Measurements from ENCODE around the gene BIRC3.

DNA sequence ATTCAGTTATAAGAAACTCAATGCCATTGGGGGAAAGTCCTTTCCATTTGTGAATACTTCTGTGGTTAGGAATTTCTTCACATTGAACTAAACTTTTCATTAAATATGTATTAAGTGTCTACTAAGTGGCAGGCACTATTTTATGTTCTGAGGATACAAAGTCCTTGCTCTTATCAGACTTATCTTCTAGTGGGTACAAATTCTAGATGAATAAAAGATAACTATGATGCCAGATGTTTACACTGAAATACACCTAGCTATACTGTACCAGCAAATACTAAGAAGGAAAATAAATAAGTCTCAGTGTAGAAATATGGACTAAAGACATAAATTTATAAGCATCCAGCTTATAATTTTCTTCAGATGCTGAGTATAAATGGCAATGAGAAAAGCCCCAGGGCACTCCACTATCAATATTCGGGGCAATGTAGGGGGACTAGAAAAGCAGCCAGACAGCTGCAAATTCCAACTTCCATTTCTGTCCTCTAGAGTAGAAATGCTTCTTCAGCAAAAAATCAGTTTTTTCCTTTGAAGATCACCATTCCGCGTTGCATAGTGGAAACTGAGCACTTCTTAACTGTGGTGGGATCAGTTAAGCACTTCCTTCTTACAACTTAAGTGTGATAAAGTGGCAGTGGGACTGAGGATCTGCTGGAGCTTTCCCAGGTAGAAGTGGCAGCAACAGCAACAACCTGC, 11.8 kb upstream of the BIRC3 start:
- TF ChIP-seq, protein P1, sequence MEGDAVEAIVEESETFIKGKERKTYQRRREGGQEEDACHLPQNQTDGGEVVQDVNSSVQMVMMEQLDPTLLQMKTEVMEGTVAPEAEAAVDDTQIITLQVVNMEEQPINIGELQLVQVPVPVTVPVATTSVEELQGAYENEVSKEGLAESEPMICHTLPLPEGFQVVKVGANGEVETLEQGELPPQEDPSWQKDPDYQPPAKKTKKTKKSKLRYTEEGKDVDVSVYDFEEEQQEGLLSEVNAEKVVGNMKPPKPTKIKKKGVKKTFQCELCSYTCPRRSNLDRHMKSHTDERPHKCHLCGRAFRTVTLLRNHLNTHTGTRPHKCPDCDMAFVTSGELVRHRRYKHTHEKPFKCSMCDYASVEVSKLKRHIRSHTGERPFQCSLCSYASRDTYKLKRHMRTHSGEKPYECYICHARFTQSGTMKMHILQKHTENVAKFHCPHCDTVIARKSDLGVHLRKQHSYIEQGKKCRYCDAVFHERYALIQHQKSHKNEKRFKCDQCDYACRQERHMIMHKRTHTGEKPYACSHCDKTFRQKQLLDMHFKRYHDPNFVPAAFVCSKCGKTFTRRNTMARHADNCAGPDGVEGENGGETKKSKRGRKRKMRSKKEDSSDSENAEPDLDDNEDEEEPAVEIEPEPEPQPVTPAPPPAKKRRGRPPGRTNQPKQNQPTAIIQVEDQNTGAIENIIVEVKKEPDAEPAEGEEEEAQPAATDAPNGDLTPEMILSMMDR (IDR thresholded peaks at IDR 0.05) = no peak
- TF ChIP-seq POLR2A (IDR thresholded peaks at IDR 0.05) = no peak

All from right lobe of liver (tissue), 4 donors.